GM15510 (cell line): ENCODE results near the gene PREX1.

Source experiments
- POLR2A ChIP-seq: IDR thresholded peaks from 3 replicates; pipeline ENCODE4 v1.6.1; 2011; ENCODE audit warnings: borderline replicate concordance; ENCODE audit not compliant: insufficient read length; ENCODE audit errors: extremely low read depth

Gene PREX1

DNA sequence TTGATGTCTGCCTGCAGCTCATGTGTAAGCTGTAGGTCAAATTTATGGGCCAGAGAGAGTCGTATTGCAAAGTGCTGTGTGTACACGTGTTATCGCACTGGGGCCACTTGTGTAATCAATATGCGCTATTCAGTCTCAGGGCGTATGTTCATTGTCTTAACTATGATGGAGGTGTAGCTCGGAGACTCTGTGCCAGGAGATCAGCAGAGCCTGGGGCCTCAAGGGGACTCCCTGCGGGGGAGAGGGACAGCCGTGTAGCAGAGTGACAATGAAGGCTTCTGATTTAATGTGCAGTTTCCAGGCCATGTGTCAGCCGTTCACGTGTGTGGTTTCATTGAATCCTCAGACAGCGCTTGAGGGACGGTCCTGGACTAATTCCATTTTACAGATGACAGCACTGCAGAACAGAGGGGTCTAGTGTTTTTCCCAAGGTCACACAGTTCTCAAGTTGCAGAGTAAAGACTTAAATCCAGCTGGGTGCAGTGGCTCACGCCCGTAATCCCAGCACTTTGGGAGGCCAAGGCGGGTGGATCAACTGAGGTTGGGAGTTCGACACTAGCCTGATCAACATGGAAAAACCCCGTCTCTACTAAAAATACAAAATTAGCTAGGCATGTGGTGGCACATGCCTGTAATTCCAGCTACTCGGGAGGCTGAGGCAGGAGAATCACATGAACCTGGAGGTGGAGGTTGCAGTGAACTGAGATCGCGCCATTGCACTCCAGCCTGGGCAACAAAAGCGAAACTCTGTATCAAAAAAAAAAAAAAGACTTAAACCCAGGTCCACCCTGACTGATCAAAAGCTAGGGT is 242.5 kb downstream of the PREX1 start:
- no peak for TF ChIP-seq POLR2A

- TF ChIP-seq POLR2A = no peak
These were observed 243.3 kb downstream of the PREX1 start for GRCh38 chr20:48584391-48585060.

DNA sequence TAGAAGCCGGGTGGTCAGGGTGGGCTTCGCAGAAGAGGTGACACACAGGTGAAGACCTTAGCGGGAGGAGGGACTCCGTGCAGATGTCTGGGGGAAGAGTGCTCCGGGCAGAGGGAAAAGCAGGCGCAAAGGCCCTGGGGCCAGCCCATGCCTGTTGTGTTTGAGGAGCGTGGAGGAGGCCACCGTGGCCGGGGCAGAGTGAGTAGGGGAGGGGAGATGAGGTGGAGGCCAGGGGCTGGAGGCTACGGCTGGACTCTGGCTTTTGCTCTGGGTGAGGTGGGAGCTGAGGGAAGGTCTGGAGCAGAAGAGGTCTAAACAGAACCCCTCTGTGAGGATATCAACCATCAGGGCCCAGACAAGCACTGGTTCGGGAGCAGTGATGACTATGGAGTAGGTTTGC is 244.0 kb downstream of the PREX1 start:
- TF ChIP-seq POLR2A = no peak

DNA sequence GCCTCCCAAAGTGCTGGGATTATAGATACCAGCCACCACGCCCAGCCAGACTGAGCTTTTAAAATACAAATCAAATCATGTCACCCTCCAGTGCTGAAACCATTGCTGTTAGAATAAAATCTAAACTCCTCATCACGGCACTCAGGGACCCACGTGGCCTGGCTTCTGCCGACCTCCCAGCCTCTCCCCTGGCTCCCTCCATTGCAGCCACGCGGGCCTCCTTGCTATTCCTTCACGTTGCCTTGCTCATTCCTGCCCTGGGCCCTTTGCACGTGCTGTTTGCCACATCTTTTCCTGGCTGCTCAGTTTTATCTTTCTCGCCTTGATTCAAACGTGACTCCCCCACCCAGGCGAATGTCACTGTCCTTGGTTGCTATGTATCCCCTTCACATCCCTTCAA is 244.6 kb downstream of the PREX1 start:
- no peak for TF ChIP-seq POLR2A

DNA sequence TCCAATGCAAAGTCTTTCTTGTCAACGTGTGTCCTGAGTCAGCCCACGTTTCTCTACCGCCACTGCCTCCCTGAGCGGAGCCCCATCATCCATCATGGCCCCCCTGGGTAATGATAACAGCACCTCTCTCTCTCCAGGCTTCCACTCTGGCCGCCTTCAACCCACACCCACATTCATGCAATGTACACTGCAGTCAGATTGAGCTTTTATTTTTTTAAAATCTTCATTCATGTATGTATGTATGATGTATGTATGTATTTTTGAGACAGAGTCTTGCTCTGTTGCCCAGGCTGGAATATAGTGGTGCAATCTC is 245.2 kb downstream of the PREX1 start:
- no peak for TF ChIP-seq POLR2A

DNA sequence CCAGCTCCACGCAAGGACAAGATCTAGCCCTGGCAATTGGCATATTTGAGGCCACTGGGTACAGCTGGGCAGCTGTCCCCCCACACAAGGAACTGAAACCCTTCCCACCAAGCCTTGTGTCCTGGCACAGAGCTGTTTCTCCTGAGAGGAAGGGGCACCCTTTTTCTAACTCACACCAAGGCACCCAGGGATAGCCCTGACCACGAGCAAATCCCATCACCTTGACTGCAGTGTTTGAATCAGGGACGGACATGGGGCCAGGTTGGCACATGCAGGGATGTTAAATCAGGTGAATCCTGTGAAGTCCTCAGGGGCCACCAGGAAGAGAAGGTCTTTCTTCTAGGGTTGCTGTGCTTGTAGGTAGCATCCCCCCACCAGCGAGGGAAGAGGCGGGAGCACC is 246.6 kb downstream of the PREX1 start:
- no peak for TF ChIP-seq POLR2A

GRCh38 chr20:48578397-48579098 is 249.3 kb downstream of the PREX1 start:
- no peak for TF ChIP-seq POLR2A

DNA sequence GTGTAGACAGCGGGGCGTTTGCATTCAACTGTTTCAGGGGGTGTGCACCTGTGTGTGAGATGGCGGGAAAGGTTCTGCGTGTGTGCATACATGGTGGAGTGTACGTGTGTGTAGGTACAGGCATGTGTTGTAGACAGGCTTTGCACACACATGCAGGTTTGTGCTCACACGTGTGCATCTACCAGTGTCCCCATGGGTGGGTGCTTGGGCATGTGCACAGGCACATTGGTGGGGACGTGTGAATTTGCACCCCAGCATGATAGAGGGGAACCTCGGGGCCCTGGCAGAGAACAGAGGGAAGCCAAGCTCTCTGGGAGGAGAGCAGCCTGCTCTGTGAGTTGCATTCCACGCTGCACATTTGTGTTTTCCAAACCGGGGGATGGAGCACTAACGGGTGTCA is 250.2 kb downstream of the PREX1 start:
- TF ChIP-seq POLR2A = no peak

GRCh38 chr20:48574383-48574782 is 253.4 kb downstream of the PREX1 start:
- TF ChIP-seq POLR2A = no peak
